H1 (cell line): Measurements from ENCODE around the gene MOB3C. TPM values are rescaled to one million over a fixed set of nuclear protein-coding genes. Genes with fewer than 3 reads are reported as not detected.

Source experiments
- EZH2 ChIP-seq: fragments of 200-600 bp; sonication (generic); IDR thresholded peaks from 2 replicates; pipeline ENCODE4 v1.7.1; 2012; ENCODE audit warnings: low read depth, mild to moderate bottlenecking, moderate library complexity, low read length, inconsistent platforms; ENCODE audit not compliant: severe bottlenecking
- HDAC2 ChIP-seq, 2 experiments: fragments of 300-600 bp in 1 of 2; sonication (generic) in 1 of 2; IDR thresholded peaks; 2 replicates each; pipeline ENCODE4 v1.6.1; 2011 to 2012; ENCODE audit warnings: low read depth in 2 of 2, low read length in 2 of 2, mild to moderate bottlenecking in 2 of 2, moderate library complexity in 2 of 2, borderline replicate concordance in 1 of 2, inconsistent platforms in 1 of 2
- POLR2AphosphoS5 ChIP-seq: IDR thresholded peaks from 2 replicates; pipeline ENCODE4 v1.6.1; 2011; ENCODE audit warnings: low read depth, low read length
- SIN3A ChIP-seq, 2 experiments: IDR thresholded peaks in 1 of 2; conservative IDR thresholded peaks in 1 of 2; 2 replicates each; pipeline ENCODE4 v1.6.1; 2011 to 2012; ENCODE audit warnings: low read length in 2 of 2, improper control_type of control experiment in 1 of 2, low read depth in 1 of 2, mild to moderate bottlenecking in 1 of 2
- polyA plus RNA-seq, 7 experiments: library from polyadenylated mRNA; depleted of rRNA in 3 of 7; stranded (reverse) in 5 of 7; unstranded in 2 of 7; fragments of >200 nt in 5 of 7; fragments of 200-250 nt in 2 of 7; gene quantifications; 1 replicate in 5 of 7; 2 replicates in 1 of 7; 4 replicates in 1 of 7; pipeline versions ENCODE4 v1.2.1 to v1.2.3, GENCODE V29; 2011 to 2013; ENCODE audit warnings: missing spikeins in 2 of 7, mixed read lengths in 2 of 7
- total RNA-seq: library from RNA; stranded (reverse); fragmentation: NEBNext Ultra II Directional; extraction: Animal tissue kit (Norgen Biotek cat#: 25700); gene quantifications from 2 replicates; pipeline ENCODE4 v1.2.1, GENCODE V29; 2021

The MOB3C gene
- total and polyA plus RNA-seq, 2 of the 8 experiments (the other 6 are each of a cell fraction or from before 2014, with no cell fraction given), result 5.8 to 6.6 TPM

- TF ChIP-seq SIN3A (conservative IDR thresholded peaks at IDR 0.05 in 1 of 2, IDR thresholded peaks at IDR 0.05 in 1 of 2; ENCODE audit: low read depth in 1 of 2, low read length in 2 of 2) (no peak), EZH2 (no peak), POLR2AphosphoS5 (no peak), HDAC2 (IDR thresholded peaks at IDR 0.05; ENCODE audit: borderline replicate concordance in 1 of 2, low read depth in 2 of 2, low read length in 2 of 2) (no peak)
These were observed 3.1 kb upstream of the MOB3C start (continued) for GRCh38 chr1:46619656-46620258.
